ENCODE results near the gene GJC2.
A peak's percentile ranks its signal among the peaks of the same experiment; 100 is the strongest.

Gene GJC2

DNA sequence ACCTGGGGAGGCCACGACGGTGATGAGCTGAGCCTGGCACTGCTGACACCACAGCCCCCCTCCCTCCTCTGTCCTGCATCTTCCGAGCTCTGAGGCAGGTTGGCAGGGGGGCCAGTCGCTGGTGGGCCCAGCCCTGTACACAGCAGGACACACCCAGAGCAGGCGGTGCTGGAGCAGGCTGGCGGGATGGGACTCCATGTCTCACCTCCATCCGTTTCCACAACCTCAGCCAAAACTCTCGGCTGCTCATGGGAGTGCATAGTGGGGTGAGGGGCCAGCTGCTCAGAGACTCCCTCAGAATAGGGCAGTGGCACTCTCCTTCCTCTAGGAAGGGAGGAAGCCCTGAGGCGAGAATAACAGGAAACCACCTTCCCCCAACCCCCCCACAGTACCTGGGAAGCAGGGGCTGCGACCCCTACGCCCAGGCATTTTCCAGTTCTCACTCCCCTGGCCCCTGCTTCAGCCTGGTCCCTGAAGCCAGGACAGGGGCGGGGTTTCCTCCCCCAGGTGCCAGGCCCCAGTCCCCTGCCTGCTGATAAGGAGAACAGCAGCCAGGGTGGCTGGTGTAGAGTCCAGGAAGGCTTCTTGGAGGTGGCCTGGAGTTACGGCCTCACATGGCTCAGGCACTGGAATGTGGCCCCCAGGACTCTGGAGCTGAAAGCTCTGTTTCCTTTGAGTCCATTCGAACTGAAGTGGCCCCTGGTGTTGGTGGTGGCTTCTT, 12.7 kb downstream of the GJC2 start:
- TF ChIP-seq, protein P1, sequence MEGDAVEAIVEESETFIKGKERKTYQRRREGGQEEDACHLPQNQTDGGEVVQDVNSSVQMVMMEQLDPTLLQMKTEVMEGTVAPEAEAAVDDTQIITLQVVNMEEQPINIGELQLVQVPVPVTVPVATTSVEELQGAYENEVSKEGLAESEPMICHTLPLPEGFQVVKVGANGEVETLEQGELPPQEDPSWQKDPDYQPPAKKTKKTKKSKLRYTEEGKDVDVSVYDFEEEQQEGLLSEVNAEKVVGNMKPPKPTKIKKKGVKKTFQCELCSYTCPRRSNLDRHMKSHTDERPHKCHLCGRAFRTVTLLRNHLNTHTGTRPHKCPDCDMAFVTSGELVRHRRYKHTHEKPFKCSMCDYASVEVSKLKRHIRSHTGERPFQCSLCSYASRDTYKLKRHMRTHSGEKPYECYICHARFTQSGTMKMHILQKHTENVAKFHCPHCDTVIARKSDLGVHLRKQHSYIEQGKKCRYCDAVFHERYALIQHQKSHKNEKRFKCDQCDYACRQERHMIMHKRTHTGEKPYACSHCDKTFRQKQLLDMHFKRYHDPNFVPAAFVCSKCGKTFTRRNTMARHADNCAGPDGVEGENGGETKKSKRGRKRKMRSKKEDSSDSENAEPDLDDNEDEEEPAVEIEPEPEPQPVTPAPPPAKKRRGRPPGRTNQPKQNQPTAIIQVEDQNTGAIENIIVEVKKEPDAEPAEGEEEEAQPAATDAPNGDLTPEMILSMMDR (conservative IDR thresholded peaks at IDR 0.05; ENCODE audit: control insufficient read depth, insufficient read depth, low read depth, low read length): no peak
- no peak overlapping the region for H3K4me3 ChIP-seq (ENCODE audit: control insufficient read depth, low read depth, low read length)
- no peak for DNase-seq (ENCODE audit: low read depth)

DNA sequence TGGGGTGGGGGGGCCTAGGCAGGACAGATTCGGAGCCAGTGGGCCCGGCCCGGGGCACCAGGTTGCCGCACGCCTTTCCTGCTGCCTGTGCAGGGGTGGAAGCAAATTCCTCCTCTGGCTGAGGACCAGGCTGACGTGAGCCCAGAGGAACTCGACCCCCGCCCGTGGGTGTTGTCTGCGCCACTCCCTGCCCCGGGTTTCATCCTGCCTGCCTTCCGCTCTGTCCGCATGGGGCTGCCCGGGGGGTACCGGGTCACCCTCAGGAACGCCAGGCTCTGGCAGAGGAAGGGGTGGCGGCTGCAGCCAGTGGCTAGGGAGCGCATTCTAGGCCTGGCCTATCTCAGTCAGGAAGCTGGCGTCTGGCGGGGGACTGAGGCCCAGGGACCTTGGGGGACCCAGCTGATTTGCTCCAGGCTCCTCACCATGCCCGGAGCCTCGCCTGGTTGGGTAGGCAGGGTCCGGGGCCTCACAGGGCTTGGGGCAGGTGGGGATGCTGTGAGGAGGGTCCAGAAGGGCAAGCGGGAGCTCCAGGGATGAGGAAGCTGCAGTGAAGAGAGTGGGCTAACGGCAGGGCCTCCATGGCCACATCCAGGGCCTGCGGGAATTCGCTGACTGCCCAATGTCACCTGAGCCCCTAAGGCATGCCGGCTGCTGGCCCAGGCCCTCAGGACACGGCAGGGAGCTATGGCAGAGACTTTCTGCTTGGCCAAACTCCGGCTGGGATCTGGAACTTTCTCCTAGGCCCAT, 13.4 kb downstream of the GJC2 start:
- no peak overlapping the region for H3K4me3 ChIP-seq (ENCODE audit: control insufficient read depth, low read depth, low read length)
- TF ChIP-seq, protein P1 (conservative IDR thresholded peaks at IDR 0.05; ENCODE audit: control insufficient read depth, insufficient read depth, low read depth, low read length): no peak
- DNase-seq (ENCODE audit: low read depth): peak; percentile 45

DNA sequence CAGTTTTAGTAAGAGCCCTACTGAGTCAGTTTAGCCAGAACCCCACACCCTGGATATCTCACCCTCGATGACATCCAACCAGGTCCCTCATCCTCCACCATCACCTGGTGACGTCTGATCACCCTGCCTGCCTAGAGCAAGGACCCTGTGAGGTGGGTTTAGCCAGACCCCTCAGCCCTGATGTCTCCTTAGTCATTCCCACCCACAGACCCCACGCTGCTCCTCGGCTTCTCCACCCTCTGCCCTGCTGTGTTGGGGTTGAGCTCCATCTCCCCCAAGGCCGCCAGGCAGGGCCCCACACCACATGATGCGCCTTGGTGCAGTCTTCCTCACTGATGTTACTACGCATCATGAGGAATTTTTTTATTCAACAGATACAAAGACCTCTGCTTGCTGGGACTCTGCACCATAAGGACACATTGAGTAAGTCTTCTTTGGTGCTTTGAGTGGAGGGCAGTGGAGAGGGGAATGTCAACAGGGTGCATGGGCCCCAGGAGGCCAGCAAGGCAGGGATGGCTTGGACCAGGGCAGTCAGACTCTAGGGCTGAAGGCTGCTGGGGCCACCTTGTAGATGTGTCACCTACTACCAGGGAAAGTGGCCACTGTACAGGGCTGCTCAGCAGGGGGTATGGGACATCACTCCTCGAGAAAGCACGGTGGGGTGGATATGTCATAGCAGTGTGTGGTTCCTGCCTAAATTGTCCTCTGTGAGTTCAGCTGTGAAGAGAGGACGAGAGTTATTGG, 14.2 kb downstream of the GJC2 start:
- H3K4me3 ChIP-seq (ENCODE audit: control insufficient read depth, low read depth, low read length): no peak overlapping the region

DNA sequence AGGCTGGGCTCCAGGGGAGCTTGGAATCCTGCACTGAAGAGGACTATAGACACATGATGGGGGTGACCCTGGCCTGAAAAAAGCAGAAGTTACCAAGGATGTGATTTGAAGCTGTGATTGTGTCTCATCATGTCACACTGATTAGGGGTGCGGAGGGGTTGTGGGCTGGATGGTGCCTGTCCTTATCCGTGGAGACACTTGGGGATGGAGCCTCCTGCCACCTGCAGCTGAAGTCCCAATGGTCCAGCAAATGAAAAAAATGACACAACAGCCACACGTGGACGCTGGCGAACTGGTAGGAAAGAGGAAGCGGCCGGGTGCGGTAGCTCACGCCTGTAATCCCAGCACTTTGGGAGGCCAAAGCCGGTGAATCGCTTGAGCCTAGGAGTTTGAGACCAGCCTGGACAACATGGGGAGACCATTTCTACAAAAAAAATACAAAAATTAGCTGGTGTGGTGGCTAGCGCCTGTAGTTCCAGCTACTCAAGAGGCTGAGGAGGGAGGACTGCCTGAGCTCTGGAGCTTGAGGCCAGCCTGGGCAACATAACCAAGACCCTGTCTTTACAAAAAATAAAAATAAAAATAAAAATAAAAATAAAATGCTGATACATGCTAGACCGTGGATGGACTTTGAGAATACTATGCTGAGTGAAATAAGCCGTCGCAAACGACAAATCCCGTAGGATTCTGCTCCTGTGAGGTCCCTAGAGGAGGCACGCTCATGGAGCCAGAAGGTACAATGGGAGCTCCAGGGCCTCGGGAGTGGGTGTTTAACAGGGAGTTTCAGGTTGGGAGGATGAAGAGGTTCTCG, 15.0 kb downstream of the GJC2 start:
- TF ChIP-seq, protein P1 (conservative IDR thresholded peaks at IDR 0.05; ENCODE audit: control insufficient read depth, insufficient read depth, low read depth, low read length): no peak
- DNase-seq (ENCODE audit: low read depth): no peak
- H3K4me3 ChIP-seq (ENCODE audit: control insufficient read depth, low read depth, low read length): peak overlapping the region; percentile 60

More for the DNA sequence above, 14.2 kb downstream of the GJC2 start:
- TF ChIP-seq, protein P1 (conservative IDR thresholded peaks at IDR 0.05; ENCODE audit: control insufficient read depth, insufficient read depth, low read depth, low read length): no peak
- no peak for DNase-seq (ENCODE audit: low read depth)

DNA sequence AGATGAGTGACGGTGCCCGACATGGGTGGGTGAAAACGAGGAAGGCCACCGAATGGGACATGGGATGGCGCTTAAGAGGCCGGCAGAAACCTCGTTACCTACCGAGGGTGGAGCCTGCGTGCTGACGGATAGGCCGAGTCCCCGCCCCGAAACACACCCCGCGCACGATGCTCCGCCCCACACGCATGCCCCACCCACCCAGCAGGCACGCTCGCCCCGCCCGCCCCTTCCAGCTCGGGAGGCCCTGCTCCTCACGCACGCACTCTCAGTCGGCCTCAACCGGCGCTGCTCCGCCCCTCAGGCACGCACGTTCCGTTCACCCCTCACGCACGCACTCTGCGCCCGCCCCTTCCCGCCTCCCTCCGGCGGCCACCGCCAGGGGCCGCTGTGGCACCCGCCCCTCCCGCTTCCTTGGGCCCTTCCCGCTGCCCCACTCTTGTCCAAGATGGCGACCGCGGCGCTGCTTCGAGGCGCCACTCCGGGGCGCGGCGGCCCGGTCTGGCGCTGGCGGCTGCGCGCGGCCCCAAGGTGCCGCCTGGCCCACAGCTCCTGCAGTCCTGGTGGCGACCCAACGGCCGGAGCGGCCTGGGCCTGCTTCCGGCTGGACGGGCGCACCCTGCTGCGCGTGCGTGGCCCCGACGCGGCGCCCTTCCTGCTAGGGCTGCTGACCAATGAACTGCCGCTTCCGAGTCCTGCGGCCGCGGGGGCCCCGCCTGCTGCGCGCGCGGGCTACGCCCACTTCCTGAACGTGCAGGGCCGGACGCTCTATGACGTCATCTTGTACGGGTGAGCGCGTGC, 15.8 kb downstream of the GJC2 start, which contains the start of gene IBA57:
Gene IBA57 (plus strand): TSS at position 433 of the 798 bp plus-strand sequence. CDS start 13 bp downstream, at position 446.
- TF ChIP-seq, protein P1 (conservative IDR thresholded peaks at IDR 0.05; ENCODE audit: control insufficient read depth, insufficient read depth, low read depth, low read length): peak; percentile 62
- peak; percentile 98 for DNase-seq (ENCODE audit: low read depth)
- peak within 1 kb of the TSS; percentile 73 for H3K4me3 ChIP-seq (ENCODE audit: control insufficient read depth, low read depth, low read length)

Data from fibroblast of mammary gland (primary cell).